Thoracic aorta (tissue), 2 donors: ENCODE measurements around the gene ANTXR2. TPM values are rescaled to one million over a fixed set of nuclear protein-coding genes. Genes with fewer than 3 reads are reported as not detected.

ENCODE experiments used
- ATAC-seq: fragments of 150-250 bp; one replicate; pipeline ENCODE4 v1.8.0; 2017; ENCODE audit warnings: low read depth; ENCODE audit not compliant: insufficient number of reproducible peaks, low FRiP score
- DNase-seq: peaks from one replicate; pipeline ENCODE4 v3.0.0-alpha.2; 2020; ENCODE audit warnings: low spot score
- H3K27ac ChIP-seq, 2 donors: fragments of 200-600 bp; sonication (generic); 1 replicate in 1 of 2; 2 replicates in 1 of 2; pipeline ENCODE4 v1.5.1; 2016; ENCODE audit warnings: mild to moderate bottlenecking in 2 of 2, moderate library complexity in 2 of 2
- H3K27me3 ChIP-seq: fragments of 200-600 bp; sonication (generic); replicated peaks from 2 replicates; pipeline ENCODE4 v1.6.0; 2016; ENCODE audit warnings: mild to moderate bottlenecking; ENCODE audit not compliant: insufficient read depth
- H3K36me3 ChIP-seq: fragments of 200-600 bp; sonication (generic); one replicate; pipeline ENCODE4 v1.5.1; 2016
- H3K4me1 ChIP-seq, 2 donors: fragments of 200-600 bp; sonication (generic); 1 replicate in 1 of 2; 2 replicates in 1 of 2; pipeline versions ENCODE4 v1.5.1 to v1.6.0; 2016; ENCODE audit warnings: low read depth in 2 of 2, mild to moderate bottlenecking in 1 of 2; ENCODE audit not compliant: control insufficient read depth in 1 of 2
- H3K4me3 ChIP-seq: fragments of 200-600 bp; sonication (generic); 2 replicates; pipeline ENCODE4 v1.5.1; 2016; ENCODE audit warnings: mild to moderate bottlenecking
- H3K9me3 ChIP-seq: fragments of 200-600 bp; sonication (generic); 2 replicates; pipeline ENCODE4 v1.5.1; 2016
- total RNA-seq, 2 donors: library from RNA; depleted of rRNA; stranded (reverse); fragments of >200 nt; gene quantifications; one replicate each; pipeline versions ENCODE4 v1.1.0 to v1.2.3, GENCODE V29; 2016
- TF ChIP-seq, protein P1 (sequence below): fragments of 200-600 bp; sonication (generic); IDR thresholded peaks from one replicate; pipeline ENCODE4 v1.5.1; 2019; ENCODE audit warnings: antibody characterized with exemption

The ANTXR2 gene
- total RNA-seq, 2 donors from 2014 or later, result 48.3 to 63.8 TPM

DNA sequence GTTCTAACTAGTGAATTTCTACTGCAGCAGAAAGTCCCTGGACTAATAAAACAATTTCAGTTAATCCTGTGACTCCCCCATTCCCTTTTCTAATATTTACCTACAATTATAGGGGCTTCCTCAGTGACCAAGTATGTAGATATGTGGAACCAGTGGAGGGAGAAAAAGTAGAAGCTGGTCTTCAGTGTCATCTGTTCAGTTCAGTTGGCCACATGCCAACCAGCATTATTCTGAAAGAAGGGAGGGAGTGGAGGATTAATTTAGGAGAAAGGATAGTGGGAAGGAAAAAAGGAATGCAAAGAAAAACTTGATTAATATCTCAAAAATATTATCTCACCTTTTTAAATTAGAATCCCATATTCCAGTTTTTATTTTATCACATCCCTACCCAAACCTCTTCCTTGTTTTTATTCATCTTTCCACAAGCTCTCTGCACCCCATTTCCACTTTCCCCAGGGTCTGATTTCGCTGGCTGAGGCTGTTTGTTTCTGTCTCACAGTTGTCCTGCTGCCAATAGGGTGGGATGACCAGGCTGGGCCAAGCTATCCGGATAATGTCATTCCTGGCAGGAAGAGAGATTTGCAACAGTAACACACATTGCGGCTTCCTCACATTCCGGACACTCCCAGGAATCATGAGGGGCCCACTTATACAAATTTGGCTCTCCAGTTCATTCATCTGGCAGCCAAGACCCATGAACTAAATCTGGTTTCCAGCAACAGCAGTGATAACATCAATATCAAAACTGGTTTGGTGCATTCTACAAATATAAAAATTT lies 24.6 kb upstream of the ANTXR2 start:
- Histone ChIP-seq H3K27ac (no peak overlapping the region), H3K4me1 (no peaks in the 10 kb centered on the region), H3K9me3 (no peaks in the 10 kb centered on the region), H3K4me3 (no peak overlapping the region), H3K36me3 (no peaks in the 10 kb centered on the region), H3K27me3 (no peaks in the 10 kb centered on the region)
- TF ChIP-seq, protein P1, sequence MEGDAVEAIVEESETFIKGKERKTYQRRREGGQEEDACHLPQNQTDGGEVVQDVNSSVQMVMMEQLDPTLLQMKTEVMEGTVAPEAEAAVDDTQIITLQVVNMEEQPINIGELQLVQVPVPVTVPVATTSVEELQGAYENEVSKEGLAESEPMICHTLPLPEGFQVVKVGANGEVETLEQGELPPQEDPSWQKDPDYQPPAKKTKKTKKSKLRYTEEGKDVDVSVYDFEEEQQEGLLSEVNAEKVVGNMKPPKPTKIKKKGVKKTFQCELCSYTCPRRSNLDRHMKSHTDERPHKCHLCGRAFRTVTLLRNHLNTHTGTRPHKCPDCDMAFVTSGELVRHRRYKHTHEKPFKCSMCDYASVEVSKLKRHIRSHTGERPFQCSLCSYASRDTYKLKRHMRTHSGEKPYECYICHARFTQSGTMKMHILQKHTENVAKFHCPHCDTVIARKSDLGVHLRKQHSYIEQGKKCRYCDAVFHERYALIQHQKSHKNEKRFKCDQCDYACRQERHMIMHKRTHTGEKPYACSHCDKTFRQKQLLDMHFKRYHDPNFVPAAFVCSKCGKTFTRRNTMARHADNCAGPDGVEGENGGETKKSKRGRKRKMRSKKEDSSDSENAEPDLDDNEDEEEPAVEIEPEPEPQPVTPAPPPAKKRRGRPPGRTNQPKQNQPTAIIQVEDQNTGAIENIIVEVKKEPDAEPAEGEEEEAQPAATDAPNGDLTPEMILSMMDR, result no peak
- ATAC-seq (no peak), DNase-seq (no peak)

DNA sequence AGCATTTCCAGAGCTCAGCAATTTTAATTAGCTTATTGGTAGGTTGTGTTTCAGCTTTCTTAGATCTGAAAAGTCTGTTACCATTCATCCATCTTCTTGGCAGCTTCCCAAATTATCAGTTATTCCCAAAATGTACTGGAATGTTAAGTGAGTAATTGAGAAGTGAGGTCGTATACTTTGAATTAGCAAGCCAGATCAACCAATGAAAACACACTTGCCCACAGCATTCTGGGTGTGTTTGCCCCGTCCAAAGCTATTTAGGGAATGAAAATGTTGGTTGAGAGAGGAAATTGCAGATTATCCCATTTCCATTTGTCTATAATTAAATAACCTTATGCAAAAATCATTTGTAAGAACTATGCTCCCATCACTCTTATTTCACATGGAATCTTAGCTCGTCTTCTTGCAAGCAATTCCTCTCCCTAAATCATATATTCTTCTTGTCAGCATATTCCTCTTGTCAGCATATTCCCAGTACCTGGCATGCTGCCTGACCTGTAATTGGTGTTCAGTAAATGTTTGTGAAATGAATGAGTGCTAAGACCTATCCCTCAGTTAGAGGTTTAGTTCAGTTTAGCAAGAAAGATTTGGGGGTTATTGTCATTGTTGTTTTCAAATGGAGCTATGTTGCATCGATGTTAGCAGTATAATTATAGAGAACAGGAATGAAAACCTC lies 23.3 kb upstream of the ANTXR2 start:
- Histone ChIP-seq H3K27ac (no peak overlapping the region), H3K4me3 (no peak overlapping the region), H3K9me3 (no peaks in the 10 kb centered on the region), H3K4me1 (no peaks in the 10 kb centered on the region), H3K27me3 (no peaks in the 10 kb centered on the region), H3K36me3 (no peaks in the 10 kb centered on the region)
- no peak for DNase-seq
- TF ChIP-seq, protein P1, result no peak
- ATAC-seq, result no peak

DNA sequence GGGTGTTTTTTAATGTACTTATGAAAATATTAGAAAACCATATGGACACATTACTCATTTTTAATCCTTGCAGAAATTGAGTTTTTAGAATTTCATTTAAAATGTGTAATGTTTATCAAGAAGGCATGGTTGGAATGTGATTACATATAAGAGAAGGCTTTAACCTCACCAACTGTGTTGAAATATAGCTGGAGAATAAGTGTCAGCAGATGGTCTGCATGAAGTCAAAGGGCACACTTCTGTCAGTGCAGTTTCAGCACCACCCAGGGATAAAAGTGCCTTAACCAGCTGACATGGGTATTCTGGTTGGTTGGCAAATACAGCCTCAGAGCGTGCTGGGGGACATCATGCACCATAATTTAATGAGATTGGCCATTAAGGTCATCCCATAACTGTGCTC lies 21.2 kb upstream of the ANTXR2 start:
- no peak overlapping the region for H3K27ac ChIP-seq
- no peak overlapping the region for H3K4me3 ChIP-seq
- no peaks in the 10 kb centered on the region for H3K9me3 ChIP-seq
- ATAC-seq, result no peak
- no peaks in the 10 kb centered on the region for H3K36me3 ChIP-seq
- H3K4me1 ChIP-seq, result no peaks in the 10 kb centered on the region
- TF ChIP-seq, protein P1, result no peak
- DNase-seq, result no peak
- H3K27me3 ChIP-seq, result no peaks in the 10 kb centered on the region

DNA sequence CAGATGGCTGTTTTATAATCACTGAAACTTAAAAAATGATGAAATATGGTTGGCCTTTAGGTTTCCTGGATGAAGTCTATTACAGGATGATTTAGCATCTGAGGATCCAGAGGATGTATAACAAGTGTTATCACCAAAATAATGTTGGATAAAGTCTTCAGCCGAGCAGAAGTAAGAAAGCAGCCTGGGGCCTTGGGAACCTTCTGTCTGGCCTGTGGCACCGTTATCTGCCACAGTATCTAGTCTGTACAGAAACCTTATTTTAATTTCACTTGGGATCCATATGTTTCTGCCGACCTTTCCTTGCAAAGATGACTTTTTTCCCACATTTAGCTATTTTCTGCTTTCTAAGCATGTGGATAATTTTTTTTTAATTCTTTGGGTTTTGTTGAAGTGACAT lies 20.5 kb upstream of the ANTXR2 start:
- H3K27me3 ChIP-seq, result no peaks in the 10 kb centered on the region
- no peak overlapping the region for H3K4me3 ChIP-seq
- TF ChIP-seq, protein P1, result no peak
- no peaks in the 10 kb centered on the region for H3K4me1 ChIP-seq
- no peak for ATAC-seq
- H3K27ac ChIP-seq, result no peak overlapping the region
- no peak for DNase-seq
- H3K9me3 ChIP-seq, result no peaks in the 10 kb centered on the region
- no peaks in the 10 kb centered on the region for H3K36me3 ChIP-seq

DNA sequence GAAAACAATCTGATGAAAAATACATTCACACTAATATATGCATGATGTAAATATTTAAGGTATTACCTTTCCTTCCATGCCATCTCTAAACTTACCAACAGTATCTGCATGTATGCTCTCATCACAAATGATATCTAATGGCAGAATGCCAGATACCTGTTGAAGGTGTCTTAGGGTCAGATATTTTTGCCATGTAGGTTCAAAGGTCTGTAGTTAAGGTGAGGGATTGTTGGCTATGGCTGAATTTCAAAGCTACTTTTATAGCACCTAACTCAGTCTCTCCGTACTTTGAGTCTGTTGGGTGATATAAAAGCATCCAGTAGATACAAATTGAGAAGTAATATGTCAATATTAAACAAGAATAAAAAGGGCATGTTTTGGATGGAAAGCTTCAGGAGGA lies 19.8 kb upstream of the ANTXR2 start:
- Histone ChIP-seq H3K9me3 (no peaks in the 10 kb centered on the region), H3K4me3 (no peak overlapping the region), H3K27ac (no peak overlapping the region), H3K36me3 (no peaks in the 10 kb centered on the region), H3K4me1 (no peaks in the 10 kb centered on the region), H3K27me3 (no peaks in the 10 kb centered on the region)
- TF ChIP-seq, protein P1, result no peak
- DNase-seq (no peak), ATAC-seq (no peak)
